ENCODE measurements around the gene AGBL1.
"Not testable (repeated sequence)": the region's sequence is repeated elsewhere in the genome, so short reads cannot be mapped to it uniquely, and the experiment has no call there.

AGBL1 gene

GRCh38 chr15:86942285-86942684 lies 862.6 kb downstream of the AGBL1 start:
- DNase-seq (ENCODE audit: low read depth in 2 of 2): no peak

- no peak for DNase-seq (ENCODE audit: low read depth in 2 of 2)
These were observed 869.0 kb downstream of the AGBL1 start for GRCh38 chr15:86948719-86949118.

- DNase-seq (ENCODE audit: low read depth in 2 of 2): no peak
These were observed 879.6 kb downstream of the AGBL1 start for GRCh38 chr15:86959254-86959653.

GRCh38 chr15:86961669-86962068 lies 882.0 kb downstream of the AGBL1 start:
- no peak for DNase-seq (ENCODE audit: low read depth in 2 of 2)

GRCh38 chr15:86964271-86964670 lies 884.6 kb downstream of the AGBL1 start:
- DNase-seq (ENCODE audit: low read depth in 2 of 2): no peak

GRCh38 chr15:86968244-86968643 lies 888.6 kb downstream of the AGBL1 start:
- DNase-seq (ENCODE audit: low read depth in 2 of 2): no peak

- DNase-seq (ENCODE audit: low read depth in 2 of 2): no peak
These were observed 889.7 kb downstream of the AGBL1 start for GRCh38 chr15:86969364-86969763.

- DNase-seq (ENCODE audit: low read depth in 2 of 2): no peak
These were observed 893.7 kb downstream of the AGBL1 start for GRCh38 chr15:86973284-86973844.

GRCh38 chr15:86988033-86988432 lies 908.4 kb downstream of the AGBL1 start:
- no peak for DNase-seq (ENCODE audit: low read depth in 2 of 2)

- DNase-seq (ENCODE audit: low read depth in 2 of 2): no peak
These were observed 942.1 kb downstream of the AGBL1 start for GRCh38 chr15:87021751-87022150.

- DNase-seq (ENCODE audit: low read depth in 2 of 2): no peak
These were observed 952.0 kb downstream of the AGBL1 start for GRCh38 chr15:87031540-87032230.

- no peak for DNase-seq (ENCODE audit: low read depth in 2 of 2)
These were observed 952.6 kb downstream of the AGBL1 start for GRCh38 chr15:87032295-87032694.

GRCh38 chr15:87033056-87033455 lies 953.4 kb downstream of the AGBL1 start:
- no peak for DNase-seq (ENCODE audit: low read depth in 2 of 2)

GRCh38 chr15:87034886-87035285 lies 955.2 kb downstream of the AGBL1 start:
- DNase-seq (ENCODE audit: low read depth in 2 of 2): no peak

- DNase-seq (ENCODE audit: low read depth in 2 of 2): no peak
These were observed 958.7 kb downstream of the AGBL1 start for GRCh38 chr15:87038404-87038803.

- not testable (repeated sequence) for DNase-seq (ENCODE audit: low read depth in 2 of 2)
These were observed 962.9 kb downstream of the AGBL1 start for GRCh38 chr15:87042619-87043018.

GRCh38 chr15:87045746-87046145 lies 966.1 kb downstream of the AGBL1 start:
- no peak for DNase-seq (ENCODE audit: low read depth in 2 of 2)

GRCh38 chr15:87047203-87047965 lies 967.7 kb downstream of the AGBL1 start:
- no peak for DNase-seq (ENCODE audit: low read depth in 2 of 2)
